HL-60/S4 treated with retinoic acid at 250 ng/mL for 4 days and 3 days (cell line): ENCODE results near the gene LRRC26.

ENCODE experiments used
- in situ Hi-C: fragments of 300-500 bp; cut with MboI; formaldehyde crosslinking; loops from 2 replicates; pipeline ENCODE4 v1.7.0; 2022; ENCODE audit warnings: low sequenced_read_pairs

The LRRC26 gene

GRCh38 chr9:137199411-137200121 is 29.7 kb upstream of the LRRC26 start:
- in situ Hi-C loops = no loop called here

GRCh38 chr9:137198902-137199283 is 29.0 kb upstream of the LRRC26 start:
- in situ Hi-C loops = no loop called here

- in situ Hi-C loops = no loop called here
Observed at GRCh38 chr9:137198051-137198901, 28.4 kb upstream of the LRRC26 start.

- in situ Hi-C loops = no loop called here
Observed at GRCh38 chr9:137195525-137196220, 25.8 kb upstream of the LRRC26 start.

- in situ Hi-C loops = no loop called here
Observed at GRCh38 chr9:137194909-137195308, 25.1 kb upstream of the LRRC26 start.

- in situ Hi-C loops = no loop called here
Observed at GRCh38 chr9:137194388-137194787, 24.5 kb upstream of the LRRC26 start.

GRCh38 chr9:137193771-137194170 is 23.9 kb upstream of the LRRC26 start:
- in situ Hi-C loops = no loop called here

GRCh38 chr9:137192859-137193258 is 23.0 kb upstream of the LRRC26 start:
- in situ Hi-C loops = no loop called here

- in situ Hi-C loops = no loop called here
Observed at GRCh38 chr9:137192448-137192780, 22.6 kb upstream of the LRRC26 start.

- in situ Hi-C loops = no loop called here
Observed at GRCh38 chr9:137191691-137192447, 22.0 kb upstream of the LRRC26 start.

- in situ Hi-C loops = no loop called here
Observed at GRCh38 chr9:137191245-137191644, 21.4 kb upstream of the LRRC26 start.

GRCh38 chr9:137190315-137190856 is 20.5 kb upstream of the LRRC26 start:
- in situ Hi-C loops = no loop called here

GRCh38 chr9:137189297-137190295 is 19.7 kb upstream of the LRRC26 start:
- in situ Hi-C loops = no loop called here

- in situ Hi-C loops = no loop called here
Observed at GRCh38 chr9:137188490-137189296, 18.8 kb upstream of the LRRC26 start, which contains the start of the genes ANAPC2 and SSNA1. ANAPC2 (minus strand) TSS chr9:137188560; CDS start chr9:137188532, 28 bp downstream. SSNA1 (plus strand) TSS chr9:137188676; CDS start chr9:137188727, 51 bp downstream.

GRCh38 chr9:137188086-137188489 is 18.2 kb upstream of the LRRC26 start:
- in situ Hi-C loops = no loop called here

- in situ Hi-C loops = no loop called here
Observed at GRCh38 chr9:137187386-137187785, 17.5 kb upstream of the LRRC26 start.

- in situ Hi-C loops = no loop called here
Observed at GRCh38 chr9:137186385-137186784, 16.5 kb upstream of the LRRC26 start.

- in situ Hi-C loops = no loop called here
Observed at GRCh38 chr9:137185921-137186320, 16.1 kb upstream of the LRRC26 start.
